Activated CD4-positive, alpha-beta T cell treated with anti-CD3 and anti-CD28 coated beads, Interleukin-2, amount 50 U/mL, for 4 hours (primary cell): ENCODE measurements around the gene PKD1.

Experiments used
- DNase-seq, 2 experiments: peaks; one replicate each; pipeline ENCODE4 v3.0.0-alpha.2; 2020

Gene PKD1

DNA sequence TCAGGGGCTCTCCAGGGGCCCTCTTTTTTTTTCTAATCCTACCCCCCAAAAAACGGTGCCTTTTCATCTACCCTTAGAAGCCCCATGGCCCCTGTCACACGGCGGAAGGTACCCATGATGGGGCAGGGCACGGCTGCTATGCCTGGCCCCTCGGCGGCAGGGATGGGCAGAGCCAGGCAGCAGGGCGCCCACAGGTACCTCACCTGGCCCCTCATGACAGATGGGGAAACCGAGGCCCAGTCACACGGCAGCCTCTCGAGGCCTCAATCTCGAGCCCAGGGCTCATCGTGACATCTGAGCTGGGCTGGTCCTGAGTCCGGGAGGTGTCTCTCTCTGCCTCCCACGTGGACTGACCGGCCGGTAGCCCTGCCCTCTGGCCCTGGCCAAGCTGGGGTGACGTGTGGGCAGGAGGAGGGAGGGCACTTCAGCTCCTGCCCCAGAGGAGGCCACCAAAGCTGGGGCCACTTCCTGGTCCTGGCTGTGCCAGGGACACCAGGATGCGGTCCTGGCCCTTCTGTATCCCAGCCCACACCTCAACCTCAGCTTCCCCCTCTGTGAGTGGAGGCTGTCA is 31.5 kb upstream of the PKD1 start:
- DNase-seq, result no peak

DNA sequence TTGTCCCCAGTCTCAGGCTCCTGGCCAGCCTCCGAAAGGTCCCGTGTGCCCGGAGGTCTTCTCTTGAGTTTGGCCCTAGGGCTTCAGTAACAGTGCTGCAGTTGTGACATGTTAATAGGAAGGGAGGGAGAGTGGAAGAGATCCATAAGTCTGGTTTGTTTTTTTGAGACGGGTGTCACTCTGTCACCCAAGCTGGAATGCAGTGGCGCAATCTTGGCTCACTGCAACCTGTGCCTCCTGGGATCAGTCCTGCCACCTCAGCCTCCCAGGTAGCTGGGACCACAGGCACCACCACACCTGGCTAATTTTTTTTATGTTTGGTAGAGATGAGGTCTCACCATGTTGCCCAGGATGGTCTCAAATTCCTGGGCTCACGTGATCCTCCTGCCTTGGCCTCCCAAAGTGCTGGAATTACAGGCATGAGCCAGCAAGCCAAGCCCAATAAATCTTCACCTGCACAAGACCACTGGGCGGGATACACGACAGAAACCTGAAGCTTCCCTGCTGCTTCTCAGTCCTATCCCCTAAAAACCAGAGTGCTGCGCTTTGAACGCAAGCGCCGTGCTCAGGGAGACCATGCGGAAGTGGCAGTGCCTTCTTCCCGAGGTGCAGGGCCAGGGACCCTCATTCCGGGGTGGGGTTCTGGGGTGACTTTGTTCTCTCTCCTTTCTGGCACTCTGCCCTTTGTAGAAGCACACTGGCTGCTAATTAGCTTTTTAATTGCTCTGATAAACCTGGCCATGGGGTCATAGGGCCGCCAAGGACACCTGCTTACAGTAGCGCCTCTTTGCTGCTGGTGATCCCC is 30.8 kb upstream of the PKD1 start:
- no peak for DNase-seq

DNA sequence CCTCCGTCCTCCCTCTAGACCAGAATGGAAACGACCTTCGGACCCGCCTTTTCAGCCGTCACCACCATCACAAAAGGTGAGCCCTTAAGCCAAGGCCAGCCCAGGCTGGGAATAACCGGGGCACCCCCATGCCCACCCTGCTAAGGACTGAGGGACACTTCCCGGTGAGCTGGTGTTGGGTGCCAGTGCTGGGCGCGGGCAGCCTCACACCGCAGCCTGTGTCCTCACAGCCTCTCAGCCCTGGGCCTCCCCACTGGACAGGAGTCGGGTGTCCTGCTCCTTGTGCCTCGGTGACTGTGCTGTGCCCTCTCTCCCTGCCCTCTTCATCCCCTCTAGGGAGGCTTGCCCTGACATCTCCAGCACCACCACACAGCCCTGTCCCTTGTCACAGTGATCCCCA is 30.2 kb upstream of the PKD1 start:
- DNase-seq, result no peak

DNA sequence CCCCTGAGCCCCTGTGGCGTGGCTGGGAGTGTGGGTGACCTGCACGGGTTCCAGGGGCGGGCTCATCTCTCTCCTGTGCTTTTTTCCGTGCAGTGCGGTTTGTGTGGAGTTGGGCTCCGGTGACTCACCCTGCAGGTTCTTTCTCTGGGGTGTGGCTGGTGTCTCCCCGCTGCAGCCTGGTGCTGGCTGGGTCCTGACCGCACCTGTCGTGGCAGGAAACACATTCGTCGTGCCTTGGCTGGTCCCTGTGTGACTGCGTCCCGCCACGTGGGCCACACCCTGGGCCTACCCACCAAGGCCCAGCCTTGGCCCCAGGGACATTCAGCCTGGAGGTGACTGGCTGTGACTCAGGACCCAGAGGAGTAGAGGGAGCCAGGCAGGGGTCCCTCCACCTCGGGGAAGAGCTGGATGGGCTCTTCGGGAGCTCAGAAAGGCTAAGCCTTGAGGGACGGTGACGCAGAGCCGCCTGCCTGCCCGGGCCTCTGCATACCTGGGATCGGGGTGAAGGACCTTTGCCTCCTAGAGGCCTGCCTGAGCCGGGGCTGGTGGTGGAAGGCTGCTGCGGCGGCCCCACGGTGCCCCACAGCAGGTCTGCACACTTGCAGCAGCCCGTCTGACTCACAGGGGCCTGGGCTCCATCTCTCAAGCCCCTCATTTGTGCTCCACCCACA is 27.6 kb upstream of the PKD1 start:
- DNase-seq, result no peak

DNA sequence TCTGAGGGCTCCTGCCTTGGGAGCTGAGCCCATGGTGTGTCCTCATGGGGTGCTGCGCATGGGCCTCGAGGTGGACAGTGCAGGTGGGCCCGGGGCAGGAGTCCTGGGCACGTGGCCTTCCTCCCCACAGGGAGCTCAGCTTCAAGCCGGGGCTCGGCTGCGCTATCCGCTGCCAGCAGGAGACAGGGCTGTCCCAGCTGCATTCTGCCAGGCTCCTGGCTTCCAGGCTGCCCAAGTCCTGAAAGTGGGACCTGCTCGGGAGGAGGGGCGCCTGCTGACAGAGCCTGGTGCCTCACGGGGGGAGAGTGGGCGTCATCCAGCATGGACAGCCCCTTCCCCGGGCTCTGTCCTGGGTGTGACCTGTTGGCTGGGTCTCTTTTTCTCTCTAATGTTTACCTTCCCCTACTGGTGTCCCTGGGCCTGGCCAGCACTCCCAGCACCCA is 27.0 kb upstream of the PKD1 start:
- DNase-seq, result no peak

DNA sequence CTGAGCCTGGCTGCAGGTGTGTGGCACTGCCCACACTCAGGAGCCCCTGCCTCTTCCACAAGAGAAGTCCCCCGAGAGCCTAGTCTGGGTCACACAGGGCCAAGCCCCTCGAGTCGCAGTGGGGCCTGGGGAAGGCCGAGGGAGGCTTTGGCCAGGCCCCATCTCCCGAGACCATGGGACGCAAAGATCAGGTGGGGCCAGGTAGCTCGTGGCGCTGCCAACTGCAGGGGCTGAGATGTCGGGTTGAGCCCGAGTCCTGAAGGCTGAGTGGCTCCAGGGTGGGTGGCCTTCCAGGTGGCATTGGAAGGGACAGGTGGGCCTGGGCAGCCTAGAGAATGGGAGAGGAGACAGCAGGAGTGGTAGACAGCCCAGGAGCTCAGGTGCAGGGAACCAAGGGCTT is 26.2 kb upstream of the PKD1 start:
- no peak for DNase-seq

DNA sequence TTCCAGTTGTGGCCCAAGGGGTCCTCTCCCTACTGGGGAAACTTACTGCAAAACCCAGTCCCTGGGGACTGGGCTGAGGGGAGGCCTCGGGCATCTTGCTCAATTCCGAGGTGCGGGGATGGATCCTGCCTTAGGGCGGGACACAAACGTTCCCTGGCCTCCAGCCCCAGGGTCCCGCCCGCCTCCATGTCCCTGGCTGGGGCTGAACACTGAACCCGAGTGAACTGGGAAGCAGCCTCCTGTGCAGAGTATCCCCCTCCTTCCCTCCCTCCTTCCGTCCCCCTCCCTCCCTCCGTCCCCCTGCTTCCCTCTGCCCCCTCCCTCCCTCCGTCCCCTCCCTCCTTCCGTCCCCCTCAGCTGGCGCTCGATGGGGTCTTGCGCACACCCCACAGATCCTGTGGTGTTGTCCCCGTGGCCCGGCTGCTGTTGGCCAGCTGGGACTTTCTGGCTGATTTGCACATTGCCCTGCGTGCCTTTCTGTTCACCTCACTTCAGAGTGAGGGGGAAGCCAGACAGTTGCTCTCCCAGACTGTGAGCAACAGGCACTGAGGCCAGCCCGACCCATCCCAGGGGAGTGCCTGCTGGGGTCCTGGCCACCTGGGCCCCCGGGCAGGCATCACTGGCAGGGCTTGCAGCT is 25.3 kb upstream of the PKD1 start:
- DNase-seq, result no peak

DNA sequence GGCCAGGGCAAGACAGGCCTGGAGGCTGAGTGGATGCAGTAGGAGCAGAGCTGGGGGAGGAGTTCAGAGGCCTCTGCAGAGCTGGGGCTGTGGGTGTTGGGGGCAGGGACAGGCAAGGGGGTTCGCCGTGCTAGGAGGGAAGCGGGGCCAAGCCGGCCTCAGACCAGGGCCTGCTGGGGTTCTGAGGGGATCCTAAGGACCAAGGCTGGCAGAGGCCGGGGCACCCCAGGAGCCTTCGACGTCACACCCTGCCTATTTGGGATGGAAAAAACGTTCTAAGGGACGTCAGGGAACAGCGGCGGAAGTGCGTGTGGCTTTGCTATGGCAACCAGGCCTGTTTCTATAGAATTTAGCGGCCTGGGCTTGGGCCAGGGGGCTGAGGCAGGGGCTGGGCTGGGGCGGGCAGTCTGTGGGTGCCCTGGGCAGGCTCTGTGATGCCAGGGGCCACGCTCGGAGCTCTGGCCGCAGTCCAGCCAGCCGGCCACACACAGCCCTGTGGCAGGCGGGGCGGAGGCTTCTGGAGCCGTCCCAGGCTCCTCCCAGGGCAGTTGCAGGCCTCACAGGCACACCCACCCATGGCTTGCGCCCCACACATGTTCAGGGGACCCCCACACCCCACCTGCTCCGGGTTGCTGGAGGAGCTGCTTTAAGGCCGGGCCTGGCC is 23.6 kb upstream of the PKD1 start:
- DNase-seq, result no peak

DNA sequence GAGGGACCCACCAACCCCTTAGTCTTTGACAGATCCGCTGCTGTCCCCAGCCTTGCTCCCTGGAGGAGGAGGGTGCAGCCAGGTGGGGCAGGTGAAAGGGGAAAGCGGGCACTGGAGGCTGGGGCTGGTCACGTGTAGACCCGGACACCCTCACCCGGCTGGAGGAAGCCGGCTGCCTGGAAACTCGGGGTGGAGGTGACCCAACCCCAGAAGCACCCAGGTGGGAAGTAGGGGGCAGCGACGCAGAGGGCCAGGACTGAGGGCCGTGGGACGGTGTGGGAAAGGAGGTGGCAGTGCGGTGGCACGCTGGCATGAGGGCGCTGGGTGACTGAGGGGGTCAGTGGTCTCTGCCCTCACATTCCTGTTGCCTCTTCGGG is 22.6 kb upstream of the PKD1 start:
- DNase-seq, result no peak

DNA sequence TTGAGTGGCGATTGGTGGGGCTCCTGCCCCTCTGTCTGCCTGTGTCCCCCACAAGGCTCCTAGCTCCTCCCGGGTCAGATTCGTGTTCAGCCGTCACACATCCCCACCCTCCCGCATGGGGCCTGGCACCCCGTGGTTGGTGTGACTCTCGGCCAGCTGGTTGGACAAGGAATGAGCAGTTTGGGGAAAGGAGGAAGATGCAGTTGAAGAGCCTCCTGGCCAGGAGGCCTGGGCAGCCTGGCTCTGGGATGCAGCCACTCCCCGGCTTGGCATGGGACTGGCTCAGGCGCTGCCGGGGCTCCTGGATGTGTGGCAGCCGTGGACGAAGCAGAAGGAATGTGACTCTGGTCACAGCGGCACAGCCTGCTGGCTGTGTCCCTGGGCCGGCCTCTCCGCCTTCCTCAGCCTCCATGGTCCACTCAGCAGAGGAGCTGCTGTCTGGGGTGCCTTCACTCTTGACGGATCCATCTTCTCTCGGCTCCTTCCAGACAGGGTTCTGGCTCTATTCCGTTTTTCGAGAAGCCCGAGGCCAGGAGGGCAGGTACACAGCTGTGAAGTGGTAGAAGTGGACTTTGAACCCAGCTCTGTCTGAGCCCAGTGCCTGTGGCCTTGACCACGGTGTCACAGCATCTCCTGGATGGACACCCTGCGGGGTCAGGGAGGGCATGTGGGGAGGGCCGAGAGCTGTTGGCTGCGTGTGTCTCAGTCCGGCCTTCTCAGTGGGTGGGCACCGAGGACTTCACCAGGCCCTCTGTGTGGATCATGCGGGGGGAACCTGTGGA is 22.0 kb upstream of the PKD1 start:
- no peak for DNase-seq

DNA sequence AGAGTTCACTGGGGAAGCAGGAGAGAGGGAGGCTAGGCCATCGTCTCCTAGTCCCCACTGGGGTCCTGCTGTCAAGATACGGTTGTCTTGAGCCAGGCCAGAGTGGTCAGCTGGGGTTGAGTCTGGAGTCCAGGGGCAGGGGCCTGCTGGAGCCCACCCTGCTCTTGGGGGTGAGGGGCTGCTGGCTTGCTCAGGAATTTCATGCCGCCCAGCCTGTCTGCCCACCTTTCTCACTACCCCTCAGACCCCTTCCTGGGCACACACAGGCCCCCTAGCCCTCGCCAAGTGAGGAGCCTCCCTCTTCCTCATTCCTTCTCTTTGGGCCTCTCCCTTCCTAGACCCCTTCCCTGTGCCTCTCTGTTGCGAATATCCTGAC is 21.1 kb upstream of the PKD1 start:
- DNase-seq, result no peak

DNA sequence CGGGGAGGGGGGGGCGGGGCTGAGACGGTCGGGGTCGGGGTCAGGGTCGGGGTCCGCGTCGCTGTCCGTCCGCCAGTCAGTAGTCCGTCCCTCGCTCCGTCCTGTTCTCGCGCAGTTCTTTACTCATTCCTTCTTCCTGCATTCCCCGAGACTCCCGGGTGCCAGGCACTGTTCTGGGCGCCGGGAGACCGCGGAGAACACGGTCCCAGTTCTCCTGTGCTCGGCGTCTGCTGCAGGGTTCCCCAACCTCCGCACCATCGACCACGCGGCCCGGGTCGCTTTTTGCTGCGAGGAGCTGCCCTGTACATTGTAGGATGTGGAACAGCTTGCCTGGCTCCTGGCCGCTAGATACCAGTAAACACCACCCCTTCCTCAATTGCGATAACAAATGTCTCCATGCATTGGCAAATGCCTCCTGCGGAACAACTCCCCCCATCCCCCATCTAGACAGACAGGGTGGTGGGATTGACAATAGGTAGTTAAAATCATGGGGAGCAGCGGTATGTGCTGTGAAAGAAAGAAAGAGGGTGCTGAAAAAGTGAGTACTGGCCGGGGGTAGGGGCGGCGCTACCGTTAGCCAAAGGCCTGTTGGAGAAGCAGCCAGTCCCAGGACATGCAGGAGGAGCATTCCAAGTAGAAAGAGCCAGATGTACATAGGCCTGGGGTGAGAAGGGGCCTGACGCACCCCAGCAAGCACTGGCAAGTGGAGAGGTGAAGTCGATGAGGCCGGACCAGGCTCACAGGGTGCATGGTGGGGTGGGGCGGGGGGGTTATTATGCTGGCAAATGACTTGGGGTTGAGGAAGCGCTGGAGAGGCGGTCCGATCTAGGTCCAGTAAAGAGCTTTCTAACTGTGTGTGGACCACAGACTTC is 20.5 kb upstream of the PKD1 start:
- DNase-seq, result no peak

DNA sequence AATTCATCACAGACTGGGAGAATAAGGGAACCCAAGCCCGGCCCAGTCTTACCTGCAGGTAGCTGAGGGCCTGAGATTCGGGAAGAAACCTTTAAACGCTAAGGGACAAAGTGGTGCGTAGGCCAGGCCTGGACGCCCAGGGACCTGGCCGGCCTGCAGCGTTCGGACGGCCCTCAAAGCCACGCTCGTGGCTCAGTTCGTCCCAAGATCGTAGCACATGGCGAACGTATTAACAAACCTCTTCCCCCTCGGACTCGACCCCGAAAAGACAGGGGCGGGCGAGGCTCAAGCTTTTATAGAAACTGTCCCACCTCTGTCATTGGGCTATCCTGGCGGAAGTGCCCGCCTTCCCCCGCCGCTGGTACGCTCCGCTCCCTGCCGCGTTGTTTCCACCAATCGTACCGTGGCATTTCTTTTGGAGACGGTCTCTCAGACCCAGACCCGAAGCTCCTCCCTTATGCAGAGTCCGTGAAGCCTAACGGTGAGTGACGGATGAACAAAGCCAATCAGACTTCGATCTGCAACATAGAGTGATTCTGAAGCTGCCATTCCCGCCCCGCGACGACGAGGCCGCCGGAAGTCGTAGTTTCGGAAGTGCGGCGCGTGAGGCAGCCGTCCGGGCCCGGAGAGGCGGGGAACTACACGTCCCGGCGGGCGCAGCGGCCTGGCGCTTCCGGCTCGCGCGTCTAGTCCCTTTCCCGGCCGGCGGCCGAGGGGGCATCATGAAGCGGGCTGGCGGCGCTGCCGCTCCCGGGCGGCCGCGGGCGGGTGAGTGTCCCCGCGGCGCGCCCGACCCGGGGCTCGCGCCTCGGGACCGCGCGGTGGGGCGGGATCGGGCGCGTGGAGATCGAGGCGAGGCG is 19.6 kb upstream of the PKD1 start, which contains the start of gene TRAF7:
TSS of gene TRAF7 (plus strand) at position 692 of the 860 bp plus-strand sequence. CDS start 8,139 bp downstream, outside the sequence.
- DNase-seq, result peak; percentile 92 to 94

DNA sequence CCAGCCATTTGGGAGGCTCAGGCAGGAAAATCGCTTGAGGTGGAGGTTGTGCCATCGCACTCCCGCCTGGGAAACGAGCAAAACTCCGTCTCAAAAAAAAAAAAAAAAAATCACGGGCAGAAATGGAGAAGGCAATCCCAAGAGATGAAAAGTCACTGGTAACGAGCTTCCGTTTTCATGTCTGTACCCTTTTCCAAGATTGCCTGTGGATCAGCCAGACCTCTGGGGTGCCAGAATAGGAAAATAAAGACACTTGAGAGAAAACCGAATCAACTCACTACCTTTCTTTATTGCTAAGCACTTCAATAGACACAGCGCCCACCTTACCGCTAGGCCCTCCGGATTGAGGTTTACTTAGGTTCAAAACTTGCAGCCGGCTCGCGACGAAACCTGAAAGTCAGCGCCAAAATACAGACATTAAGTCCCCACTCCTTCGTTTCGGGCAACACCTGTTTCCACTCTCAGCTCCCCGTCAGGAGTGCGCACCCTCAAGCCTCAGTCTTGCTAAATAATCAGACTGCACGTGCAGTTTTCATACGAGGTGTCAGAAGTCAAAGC is 18.9 kb upstream of the PKD1 start:
- peak; percentile 25 to 27 for DNase-seq

DNA sequence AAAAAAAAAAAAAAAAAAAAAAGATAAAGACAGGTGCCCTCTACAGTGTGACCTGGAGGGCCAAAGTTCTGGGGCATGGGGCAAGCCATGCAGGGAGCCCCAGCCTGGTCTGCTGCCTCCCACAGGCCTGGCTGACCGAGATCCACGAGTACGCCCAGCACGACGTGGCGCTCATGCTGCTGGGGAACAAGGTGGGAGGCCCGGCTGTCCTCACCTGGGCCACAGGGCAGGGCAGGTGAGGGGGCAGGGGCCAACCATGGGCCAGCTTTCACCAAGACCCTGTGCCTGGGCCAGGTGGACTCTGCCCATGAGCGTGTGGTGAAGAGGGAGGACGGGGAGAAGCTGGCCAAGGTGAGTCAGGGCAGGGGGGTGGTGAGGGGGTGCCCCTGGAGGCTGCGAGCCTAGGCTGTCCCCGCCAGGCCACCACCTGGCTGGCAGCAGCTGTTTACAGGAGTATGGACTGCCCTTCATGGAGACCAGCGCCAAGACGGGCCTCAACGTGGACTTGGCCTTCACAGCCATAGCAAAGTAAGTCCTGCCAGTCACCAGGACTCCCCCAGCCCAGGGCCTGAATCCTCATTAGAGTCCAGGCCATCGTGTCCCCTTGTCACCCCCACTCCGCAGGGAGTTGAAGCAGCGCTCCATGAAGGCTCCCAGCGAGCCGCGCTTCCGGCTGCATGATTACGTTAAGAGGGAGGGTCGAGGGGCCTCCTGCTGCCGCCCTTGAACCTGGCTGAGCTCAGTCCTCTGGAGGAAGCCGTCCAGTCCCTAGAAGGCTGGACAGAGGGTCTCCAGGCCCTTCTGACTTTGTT is 17.2 kb upstream of the PKD1 start:
- DNase-seq, result no peak

DNA sequence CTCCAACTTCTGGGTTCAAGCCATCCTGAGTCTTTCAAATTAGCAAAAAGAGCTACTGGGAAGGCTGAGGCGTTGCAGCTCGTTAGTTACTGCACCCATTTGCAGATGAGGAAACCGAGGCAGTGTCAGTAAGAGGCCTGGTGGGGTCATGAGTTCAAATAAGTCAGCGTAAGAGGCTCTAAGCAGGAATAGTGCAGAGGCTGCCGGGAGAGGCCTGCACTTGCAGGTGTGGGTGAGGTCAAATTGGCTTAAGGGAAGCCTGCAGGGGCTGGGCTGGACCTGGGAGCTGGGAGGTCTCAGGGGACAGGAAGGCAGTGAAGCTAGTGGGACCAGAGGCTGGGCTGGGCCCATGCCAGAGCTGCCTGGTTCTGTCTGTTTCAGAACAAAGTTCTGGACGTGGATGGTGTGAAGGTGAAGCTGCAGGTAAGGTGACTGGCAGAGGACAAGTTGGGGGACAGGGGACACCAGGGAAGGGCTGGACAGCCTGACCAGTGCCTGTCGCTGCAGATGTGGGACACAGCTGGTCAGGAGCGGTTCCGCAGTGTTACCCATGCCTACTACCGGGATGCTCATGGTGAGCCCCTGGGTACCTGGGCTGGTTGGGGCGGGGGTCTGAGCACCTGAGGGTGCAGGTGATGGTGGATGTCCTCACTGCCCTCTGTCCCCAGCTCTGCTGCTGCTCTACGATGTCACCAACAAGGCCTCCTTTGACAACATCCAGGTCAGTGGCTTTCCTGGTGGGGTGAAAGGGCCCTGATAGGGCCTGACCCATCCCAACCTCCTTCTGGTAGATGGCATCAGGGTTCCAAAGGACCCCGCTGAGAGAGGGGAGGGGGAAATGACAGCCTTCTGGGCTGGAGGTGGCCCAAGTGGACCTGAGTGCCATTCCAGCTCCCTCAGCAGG is 15.7 kb upstream of the PKD1 start:
- no peak for DNase-seq

DNA sequence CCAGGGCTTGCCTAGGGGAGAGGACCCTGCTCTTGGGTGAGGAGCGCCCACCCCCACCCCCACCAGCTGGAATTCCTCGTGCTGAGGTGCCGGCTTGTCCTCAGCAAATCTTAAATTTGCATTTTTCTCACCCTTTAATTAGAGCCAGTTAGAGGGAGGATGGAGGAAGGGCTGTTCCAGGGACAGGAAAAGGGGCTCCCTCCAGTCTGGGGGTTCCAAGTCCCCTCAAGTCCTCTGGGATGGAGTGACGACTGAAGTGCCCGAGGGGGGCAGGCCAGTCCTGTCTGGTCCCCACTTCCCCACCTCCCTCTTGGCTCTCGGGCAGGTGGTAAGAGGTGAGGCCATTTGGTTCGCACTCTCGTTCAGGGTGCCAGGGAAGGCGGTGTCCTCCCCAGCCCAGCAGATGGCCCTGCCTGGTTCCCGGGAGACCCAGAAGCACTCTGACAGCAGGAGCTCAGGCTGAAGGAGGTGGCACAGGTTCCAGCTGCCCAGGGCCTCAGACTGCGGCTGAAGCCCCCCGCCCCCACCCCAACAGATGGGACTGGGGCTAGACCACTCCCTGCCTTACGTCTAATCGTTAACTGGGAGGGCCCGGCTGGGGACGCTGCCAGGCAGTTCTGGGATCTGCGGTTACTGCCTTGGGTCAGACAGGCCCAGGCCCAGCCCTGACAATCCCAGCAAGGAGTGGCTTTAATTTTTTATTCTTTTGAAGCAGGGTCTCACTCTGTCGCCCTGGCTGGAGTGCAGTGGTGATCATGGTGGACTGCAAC is 14.9 kb upstream of the PKD1 start:
- DNase-seq, result no peak
